Coronary artery (tissue), 2 donors: ENCODE results near the gene KIF26B.

ENCODE experiments used
- DNase-seq: peaks from one replicate; pipeline ENCODE4 v3.0.0-alpha.2; 2017; ENCODE audit warnings: low spot score
- H3K27ac ChIP-seq, 2 donors: fragments of 200-600 bp; sonication (generic); one replicate each; pipeline ENCODE4 v1.5.1; 2016 to 2019
- H3K4me3 ChIP-seq: fragments of 200-600 bp; sonication (generic); 2 replicates; pipeline ENCODE4 v1.5.1; 2016; ENCODE audit warnings: mild to moderate bottlenecking, moderate library complexity
- TF ChIP-seq, protein P1 (sequence below): fragments of 200-600 bp; sonication (generic); IDR thresholded peaks from one replicate; pipeline ENCODE4 v1.5.1; 2019; ENCODE audit warnings: antibody characterized with exemption

KIF26B gene

DNA sequence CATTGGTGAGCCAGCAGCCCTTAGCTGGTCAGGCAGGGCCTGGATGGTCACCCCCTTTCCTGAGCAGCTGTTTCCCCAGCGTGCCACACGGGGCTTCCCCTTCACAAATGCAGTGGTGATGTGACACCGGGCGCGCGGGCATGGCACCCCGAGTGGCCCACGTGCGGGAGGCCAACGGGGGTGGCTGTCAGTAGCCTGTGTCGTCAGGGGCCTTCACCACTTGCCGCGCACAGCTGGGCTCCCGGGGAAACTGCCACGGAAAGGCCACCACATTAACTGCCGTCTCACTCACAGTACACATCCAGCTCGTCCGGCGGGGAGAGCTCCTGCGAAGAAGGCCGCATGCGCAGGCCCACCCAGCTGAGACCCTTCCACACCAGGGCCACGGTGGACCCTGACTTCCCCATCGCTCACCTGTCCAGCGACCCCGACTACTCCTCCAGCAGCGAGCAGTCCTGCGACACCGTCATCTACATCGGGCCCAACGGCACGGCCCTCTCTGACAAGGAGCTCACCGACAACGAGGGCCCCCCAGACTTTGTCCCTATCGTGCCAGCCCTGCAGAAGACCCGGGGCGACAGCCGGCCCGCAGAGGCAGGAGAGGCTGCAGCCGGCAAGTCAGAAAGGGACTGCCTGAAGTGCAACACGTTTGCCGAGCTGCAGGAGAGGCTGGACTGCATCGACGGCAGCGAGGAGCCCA is 530.5 kb downstream of the KIF26B start:
- Histone ChIP-seq H3K4me3 (no peak overlapping the region), H3K27ac (no peak overlapping the region)
- TF ChIP-seq, protein P1, sequence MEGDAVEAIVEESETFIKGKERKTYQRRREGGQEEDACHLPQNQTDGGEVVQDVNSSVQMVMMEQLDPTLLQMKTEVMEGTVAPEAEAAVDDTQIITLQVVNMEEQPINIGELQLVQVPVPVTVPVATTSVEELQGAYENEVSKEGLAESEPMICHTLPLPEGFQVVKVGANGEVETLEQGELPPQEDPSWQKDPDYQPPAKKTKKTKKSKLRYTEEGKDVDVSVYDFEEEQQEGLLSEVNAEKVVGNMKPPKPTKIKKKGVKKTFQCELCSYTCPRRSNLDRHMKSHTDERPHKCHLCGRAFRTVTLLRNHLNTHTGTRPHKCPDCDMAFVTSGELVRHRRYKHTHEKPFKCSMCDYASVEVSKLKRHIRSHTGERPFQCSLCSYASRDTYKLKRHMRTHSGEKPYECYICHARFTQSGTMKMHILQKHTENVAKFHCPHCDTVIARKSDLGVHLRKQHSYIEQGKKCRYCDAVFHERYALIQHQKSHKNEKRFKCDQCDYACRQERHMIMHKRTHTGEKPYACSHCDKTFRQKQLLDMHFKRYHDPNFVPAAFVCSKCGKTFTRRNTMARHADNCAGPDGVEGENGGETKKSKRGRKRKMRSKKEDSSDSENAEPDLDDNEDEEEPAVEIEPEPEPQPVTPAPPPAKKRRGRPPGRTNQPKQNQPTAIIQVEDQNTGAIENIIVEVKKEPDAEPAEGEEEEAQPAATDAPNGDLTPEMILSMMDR: no peak
- no peak for DNase-seq

DNA sequence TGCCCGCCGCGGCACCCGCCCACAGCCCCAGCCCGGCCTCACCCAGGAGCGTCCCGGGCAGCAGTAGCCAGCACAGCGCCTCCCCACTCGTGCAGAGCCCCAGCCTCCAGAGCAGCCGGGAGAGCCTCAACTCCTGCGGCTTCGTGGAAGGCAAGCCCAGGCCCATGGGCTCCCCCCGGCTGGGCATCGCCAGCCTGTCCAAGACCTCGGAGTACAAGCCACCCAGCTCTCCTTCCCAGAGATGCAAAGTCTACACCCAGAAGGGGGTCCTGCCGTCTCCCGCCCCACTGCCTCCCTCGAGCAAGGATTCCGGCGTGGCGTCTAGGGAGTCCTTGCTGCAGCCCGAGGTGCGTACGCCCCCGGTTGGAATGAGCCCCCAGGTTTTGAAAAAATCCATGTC is 531.2 kb downstream of the KIF26B start:
- DNase-seq: no peak
- H3K4me3 ChIP-seq: no peak overlapping the region
- H3K27ac ChIP-seq: no peak overlapping the region
- TF ChIP-seq, protein P1: no peak

DNA sequence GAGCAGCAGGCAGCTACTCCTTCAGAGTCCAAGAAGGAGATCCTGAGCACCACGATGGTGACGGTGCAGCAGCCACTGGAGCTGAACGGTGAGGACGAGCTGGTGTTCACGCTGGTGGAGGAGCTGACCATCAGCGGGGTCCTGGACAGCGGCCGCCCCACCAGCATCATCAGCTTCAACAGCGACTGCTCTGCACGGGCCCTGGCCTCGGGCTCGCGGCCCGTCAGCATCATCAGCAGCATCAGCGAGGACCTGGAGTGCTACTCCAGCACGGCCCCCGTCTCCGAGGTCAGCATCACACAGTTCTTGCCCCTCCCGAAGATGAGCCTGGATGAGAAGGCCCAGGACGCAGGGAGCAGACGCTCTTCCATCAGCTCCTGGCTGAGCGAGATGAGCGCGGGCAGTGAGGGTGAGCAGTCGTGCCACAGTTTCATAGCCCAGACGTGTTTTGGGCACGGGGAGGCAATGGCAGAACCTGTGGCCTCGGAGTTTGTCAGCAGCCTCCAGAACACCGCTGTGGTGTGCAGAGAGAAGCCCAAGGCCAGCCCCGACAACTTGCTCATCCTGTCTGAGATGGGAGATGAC is 531.8 kb downstream of the KIF26B start:
- Histone ChIP-seq H3K27ac (no peak overlapping the region), H3K4me3 (no peak overlapping the region)
- DNase-seq: no peak
- TF ChIP-seq, protein P1: no peak

DNA sequence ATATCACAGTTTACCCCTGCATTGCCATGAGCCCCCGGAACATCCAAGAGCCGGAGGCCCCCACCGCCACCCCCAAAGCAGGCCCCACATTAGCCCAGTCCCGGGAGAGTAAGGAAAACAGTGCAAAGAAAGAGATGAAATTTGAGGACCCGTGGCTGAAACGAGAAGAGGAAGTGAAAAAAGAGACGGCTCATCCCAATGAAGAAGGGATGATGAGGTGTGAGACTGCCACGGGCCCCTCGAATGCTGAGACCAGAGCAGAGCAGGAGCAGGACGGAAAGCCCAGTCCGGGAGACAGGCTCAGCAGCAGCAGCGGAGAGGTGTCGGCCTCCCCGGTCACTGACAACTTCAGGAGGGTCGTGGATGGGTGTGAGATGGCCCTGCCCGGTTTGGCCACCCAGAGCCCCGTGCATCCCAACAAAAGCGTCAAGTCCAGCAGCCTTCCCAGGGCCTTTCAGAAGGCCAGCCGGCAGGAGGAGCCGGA is 532.4 kb downstream of the KIF26B start:
- DNase-seq: no peak
- Histone ChIP-seq H3K4me3 (no peak overlapping the region), H3K27ac (no peak overlapping the region)
- TF ChIP-seq, protein P1: no peak

DNA sequence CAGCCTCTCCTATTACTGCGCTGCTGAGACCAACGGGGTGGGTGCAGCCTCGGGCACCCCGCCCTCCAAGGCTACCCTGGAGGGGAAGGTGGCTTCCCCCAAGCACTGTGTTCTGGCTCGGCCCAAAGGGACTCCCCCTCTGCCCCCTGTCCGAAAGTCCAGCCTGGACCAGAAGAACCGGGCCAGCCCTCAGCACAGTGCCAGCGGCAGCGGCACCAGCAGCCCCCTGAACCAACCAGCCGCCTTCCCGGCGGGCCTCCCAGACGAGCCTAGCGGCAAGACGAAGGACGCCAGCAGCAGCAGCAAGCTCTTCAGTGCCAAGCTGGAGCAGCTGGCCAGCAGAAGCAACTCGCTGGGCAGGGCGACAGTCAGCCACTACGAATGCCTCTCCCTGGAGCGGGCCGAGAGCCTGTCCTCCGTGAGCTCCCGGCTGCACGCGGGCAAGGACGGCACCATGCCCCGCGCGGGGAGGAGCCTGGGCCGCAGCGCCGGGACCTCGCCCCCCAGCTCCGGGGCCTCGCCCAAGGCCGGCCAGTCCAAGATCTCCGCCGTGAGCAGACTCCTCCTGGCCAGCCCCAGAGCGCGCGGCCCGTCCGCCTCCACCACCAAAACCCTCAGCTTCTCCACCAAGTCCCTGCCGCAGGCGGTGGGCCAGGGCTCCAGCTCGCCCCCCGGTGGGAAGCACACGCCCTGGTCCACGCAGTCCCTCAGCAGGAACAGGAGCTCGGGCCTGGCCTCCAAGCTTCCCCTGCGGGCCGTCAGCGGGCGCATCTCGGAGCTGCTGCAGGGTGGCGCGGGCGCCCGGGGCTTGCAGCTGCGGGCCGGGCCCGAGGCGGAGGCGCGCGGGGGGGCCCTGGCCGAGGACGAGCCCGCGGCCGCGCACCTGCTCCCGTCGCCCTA is 533.1 kb downstream of the KIF26B start:
- no peak overlapping the region for H3K4me3 ChIP-seq
- TF ChIP-seq, protein P1: no peak

DNA sequence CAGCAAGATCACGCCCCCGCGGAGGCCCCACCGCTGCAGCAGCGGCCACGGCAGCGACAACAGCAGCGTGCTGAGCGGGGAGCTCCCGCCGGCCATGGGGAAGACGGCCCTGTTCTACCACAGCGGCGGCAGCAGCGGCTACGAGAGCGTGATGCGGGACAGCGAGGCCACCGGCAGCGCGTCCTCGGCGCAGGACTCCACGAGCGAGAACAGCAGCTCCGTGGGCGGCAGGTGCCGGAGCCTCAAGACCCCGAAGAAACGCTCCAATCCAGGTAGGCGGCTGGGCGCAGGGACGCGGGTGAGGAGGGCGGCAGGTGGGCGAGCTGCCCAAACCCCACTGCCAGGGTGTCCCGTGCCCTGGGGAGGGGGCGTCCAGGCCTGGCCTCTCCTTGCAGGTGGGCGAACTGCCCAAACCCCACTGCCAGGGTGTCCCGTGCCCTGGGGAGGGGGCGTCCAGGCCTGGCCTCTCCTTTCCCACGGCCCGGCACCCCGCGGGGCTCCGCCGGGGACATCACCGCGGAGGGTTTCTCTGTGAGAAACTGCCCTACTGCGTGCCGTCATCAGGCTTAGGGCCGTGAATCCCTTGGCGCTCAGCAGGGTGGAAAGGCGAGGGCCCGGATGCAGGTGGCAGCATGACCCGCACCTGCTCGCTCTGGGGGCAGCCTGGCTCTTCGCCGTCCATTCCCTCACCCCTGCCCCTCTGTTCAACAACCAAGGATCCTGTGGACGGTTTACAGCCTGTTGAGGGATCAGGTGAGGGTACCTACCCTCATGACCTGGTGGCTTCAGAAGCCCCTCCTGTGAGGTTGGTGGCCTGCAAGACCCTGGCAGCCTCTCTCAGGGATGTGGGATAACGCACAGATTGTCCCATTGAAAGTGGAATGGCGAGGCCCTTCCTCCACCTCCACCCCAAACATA is 534.0 kb downstream of the KIF26B start:
- H3K27ac ChIP-seq: no peak overlapping the region
- TF ChIP-seq, protein P1: no peak
- no peak overlapping the region for H3K4me3 ChIP-seq
- DNase-seq: peak; percentile 38

More for the DNA sequence above, 533.1 kb downstream of the KIF26B start:
- H3K27ac ChIP-seq: no peak overlapping the region
- DNase-seq: peak; percentile 41
